Measurements from ENCODE around the gene NIPBL. TPM values are rescaled to one million over a fixed set of nuclear protein-coding genes. Genes with fewer than 3 reads are reported as not detected.

The NIPBL gene
- total and polyA plus RNA-seq, 2 of the 8 experiments (the other 6 are each of a cell fraction or from before 2014, with no cell fraction given) = 21.1 to 53.5 TPM

DNA sequence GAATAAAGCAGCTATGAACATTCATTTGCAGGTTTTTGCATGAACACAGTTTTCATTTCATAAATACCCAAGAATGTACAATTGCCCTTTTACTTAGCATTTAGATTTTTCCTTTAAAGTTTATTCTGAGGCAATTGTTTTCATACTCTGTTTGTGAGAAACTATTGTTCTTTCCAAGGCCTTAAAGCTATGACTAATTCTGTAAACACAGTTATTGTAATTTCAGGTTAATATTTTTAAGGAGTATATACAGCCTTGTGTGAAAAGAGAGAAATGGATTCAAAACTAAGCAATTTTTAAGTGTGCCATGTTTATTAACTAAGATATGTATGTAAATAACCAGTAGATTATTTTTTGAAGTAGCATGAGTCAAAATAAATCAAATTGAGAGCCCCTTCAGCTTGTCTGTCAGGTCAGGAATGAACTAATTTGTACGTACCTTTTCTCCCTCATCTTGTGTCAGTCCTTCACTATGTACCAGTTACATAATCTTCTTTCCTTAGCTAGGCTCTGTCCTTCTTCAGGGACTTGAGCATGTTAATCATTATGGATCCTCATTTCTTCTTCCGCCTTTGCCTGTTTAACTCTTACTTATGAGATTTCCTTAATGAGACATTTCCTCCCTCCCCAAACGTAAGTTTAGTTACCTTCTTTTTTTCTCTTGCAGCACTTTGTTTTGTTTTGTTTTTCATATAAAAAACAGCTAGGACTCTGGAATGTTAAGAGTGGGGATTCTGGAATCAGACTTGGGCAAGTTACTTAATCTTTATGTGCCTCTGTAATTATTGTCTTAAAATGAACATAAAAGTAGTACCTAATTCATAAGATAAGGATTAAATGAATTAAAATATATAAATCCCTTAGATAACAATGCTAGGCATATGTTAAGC, 63.6 kb downstream of the NIPBL start (continued):
- TF ChIP-seq, protein P1, sequence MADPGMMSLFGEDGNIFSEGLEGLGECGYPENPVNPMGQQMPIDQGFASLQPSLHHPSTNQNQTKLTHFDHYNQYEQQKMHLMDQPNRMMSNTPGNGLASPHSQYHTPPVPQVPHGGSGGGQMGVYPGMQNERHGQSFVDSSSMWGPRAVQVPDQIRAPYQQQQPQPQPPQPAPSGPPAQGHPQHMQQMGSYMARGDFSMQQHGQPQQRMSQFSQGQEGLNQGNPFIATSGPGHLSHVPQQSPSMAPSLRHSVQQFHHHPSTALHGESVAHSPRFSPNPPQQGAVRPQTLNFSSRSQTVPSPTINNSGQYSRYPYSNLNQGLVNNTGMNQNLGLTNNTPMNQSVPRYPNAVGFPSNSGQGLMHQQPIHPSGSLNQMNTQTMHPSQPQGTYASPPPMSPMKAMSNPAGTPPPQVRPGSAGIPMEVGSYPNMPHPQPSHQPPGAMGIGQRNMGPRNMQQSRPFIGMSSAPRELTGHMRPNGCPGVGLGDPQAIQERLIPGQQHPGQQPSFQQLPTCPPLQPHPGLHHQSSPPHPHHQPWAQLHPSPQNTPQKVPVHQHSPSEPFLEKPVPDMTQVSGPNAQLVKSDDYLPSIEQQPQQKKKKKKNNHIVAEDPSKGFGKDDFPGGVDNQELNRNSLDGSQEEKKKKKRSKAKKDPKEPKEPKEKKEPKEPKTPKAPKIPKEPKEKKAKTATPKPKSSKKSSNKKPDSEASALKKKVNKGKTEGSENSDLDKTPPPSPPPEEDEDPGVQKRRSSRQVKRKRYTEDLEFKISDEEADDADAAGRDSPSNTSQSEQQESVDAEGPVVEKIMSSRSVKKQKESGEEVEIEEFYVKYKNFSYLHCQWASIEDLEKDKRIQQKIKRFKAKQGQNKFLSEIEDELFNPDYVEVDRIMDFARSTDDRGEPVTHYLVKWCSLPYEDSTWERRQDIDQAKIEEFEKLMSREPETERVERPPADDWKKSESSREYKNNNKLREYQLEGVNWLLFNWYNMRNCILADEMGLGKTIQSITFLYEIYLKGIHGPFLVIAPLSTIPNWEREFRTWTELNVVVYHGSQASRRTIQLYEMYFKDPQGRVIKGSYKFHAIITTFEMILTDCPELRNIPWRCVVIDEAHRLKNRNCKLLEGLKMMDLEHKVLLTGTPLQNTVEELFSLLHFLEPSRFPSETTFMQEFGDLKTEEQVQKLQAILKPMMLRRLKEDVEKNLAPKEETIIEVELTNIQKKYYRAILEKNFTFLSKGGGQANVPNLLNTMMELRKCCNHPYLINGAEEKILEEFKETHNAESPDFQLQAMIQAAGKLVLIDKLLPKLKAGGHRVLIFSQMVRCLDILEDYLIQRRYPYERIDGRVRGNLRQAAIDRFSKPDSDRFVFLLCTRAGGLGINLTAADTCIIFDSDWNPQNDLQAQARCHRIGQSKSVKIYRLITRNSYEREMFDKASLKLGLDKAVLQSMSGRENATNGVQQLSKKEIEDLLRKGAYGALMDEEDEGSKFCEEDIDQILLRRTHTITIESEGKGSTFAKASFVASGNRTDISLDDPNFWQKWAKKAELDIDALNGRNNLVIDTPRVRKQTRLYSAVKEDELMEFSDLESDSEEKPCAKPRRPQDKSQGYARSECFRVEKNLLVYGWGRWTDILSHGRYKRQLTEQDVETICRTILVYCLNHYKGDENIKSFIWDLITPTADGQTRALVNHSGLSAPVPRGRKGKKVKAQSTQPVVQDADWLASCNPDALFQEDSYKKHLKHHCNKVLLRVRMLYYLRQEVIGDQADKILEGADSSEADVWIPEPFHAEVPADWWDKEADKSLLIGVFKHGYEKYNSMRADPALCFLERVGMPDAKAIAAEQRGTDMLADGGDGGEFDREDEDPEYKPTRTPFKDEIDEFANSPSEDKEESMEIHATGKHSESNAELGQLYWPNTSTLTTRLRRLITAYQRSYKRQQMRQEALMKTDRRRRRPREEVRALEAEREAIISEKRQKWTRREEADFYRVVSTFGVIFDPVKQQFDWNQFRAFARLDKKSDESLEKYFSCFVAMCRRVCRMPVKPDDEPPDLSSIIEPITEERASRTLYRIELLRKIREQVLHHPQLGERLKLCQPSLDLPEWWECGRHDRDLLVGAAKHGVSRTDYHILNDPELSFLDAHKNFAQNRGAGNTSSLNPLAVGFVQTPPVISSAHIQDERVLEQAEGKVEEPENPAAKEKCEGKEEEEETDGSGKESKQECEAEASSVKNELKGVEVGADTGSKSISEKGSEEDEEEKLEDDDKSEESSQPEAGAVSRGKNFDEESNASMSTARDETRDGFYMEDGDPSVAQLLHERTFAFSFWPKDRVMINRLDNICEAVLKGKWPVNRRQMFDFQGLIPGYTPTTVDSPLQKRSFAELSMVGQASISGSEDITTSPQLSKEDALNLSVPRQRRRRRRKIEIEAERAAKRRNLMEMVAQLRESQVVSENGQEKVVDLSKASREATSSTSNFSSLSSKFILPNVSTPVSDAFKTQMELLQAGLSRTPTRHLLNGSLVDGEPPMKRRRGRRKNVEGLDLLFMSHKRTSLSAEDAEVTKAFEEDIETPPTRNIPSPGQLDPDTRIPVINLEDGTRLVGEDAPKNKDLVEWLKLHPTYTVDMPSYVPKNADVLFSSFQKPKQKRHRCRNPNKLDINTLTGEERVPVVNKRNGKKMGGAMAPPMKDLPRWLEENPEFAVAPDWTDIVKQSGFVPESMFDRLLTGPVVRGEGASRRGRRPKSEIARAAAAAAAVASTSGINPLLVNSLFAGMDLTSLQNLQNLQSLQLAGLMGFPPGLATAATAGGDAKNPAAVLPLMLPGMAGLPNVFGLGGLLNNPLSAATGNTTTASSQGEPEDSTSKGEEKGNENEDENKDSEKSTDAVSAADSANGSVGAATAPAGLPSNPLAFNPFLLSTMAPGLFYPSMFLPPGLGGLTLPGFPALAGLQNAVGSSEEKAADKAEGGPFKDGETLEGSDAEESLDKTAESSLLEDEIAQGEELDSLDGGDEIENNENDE (IDR thresholded peaks at IDR 0.05; ENCODE audit: insufficient replicate concordance, low read length) = no peak
- TF ChIP-seq CEBPB (IDR thresholded peaks at IDR 0.05; ENCODE audit: low read depth, low read length) = no peak
- TF ChIP-seq SIRT6 (IDR thresholded peaks at IDR 0.05; ENCODE audit: low read length) = no peak
- no peak for TF ChIP-seq BCL11A (IDR thresholded peaks at IDR 0.05; ENCODE audit: low read depth in 2 of 2, low read length in 2 of 2)
- no peak for TF ChIP-seq EGR1 (IDR thresholded peaks at IDR 0.05; ENCODE audit: borderline replicate concordance, low read depth, low read length)
- TF ChIP-seq TAF1 (IDR thresholded peaks at IDR 0.05; ENCODE audit: low read depth, low read length) = no peak
- TF ChIP-seq CREB1 (IDR thresholded peaks at IDR 0.05) = no peak
- no peak for TF ChIP-seq SRF (IDR thresholded peaks at IDR 0.05; ENCODE audit: low read depth, low read length)
- TF ChIP-seq KDM1A (IDR thresholded peaks at IDR 0.05; ENCODE audit: borderline replicate concordance, low read length) = no peak
- no peak for TF ChIP-seq CTBP2 (IDR thresholded peaks at IDR 0.05; ENCODE audit: borderline replicate concordance, insufficient read depth, insufficient read length, low read length)

Data from H1 (cell line).